Stimulated activated effector memory CD8-positive, alpha-beta T cell treated with anti-CD3 and anti-CD28 coated beads, Interleukin-12 subunit alpha, Interleukin-12 subunit beta, amount 100 ng/mL, for 72 hours (primary cell): Measurements from ENCODE around the gene CPT1C.

Experiments used
- ATAC-seq: fragments of 150-1000 bp; cut with Tn5 transposase; 2 replicates; pipeline ENCODE4 v1.10.0; 2021
- DNase-seq, 2 donors: peaks; one replicate each; pipeline ENCODE4 v3.0.0; 2021 to 2022; ENCODE audit warnings: low spot score in 2 of 2
- H3K27ac Mint-ChIP-seq: one replicate; pipeline ENCODE4 v1.8.0; 2022; ENCODE audit warnings: mild to moderate bottlenecking, mixed read lengths
- H3K36me3 Mint-ChIP-seq: one replicate; pipeline ENCODE4 v1.8.0; 2022; ENCODE audit warnings: mild to moderate bottlenecking, mixed read lengths
- H3K4me1 Mint-ChIP-seq: one replicate; pipeline ENCODE4 v1.8.0; 2022; ENCODE audit warnings: mixed read lengths
- H3K4me3 Mint-ChIP-seq: one replicate; pipeline ENCODE4 v1.8.0; 2022; ENCODE audit warnings: mild to moderate bottlenecking, mixed read lengths
- H3K9me3 Mint-ChIP-seq: one replicate; pipeline ENCODE4 v1.8.0; 2022; ENCODE audit warnings: mixed read lengths

The CPT1C gene

GRCh38 chr19:49672131-49672919 lies 18.6 kb upstream of the CPT1C start:
- Mint-ChIP-seq H3K36me3 (peaks cover 33% of the 10 kb centered on the region), H3K27ac (peak overlapping the region; percentile 68), H3K4me3 (no peak overlapping the region), H3K4me1 (peaks cover 28% of the 10 kb centered on the region), H3K9me3 (no peaks in the 10 kb centered on the region)
- ATAC-seq (peak; percentile 25), DNase-seq (peak; percentile 76 to 89)

GRCh38 chr19:49676136-49676783 lies 14.7 kb upstream of the CPT1C start:
- peaks cover 61% of the 10 kb centered on the region for H3K4me1 Mint-ChIP-seq
- no peaks in the 10 kb centered on the region for H3K9me3 Mint-ChIP-seq
- DNase-seq (no peak), ATAC-seq (peak; percentile 14)
- peak overlapping the region; percentile 99 for H3K27ac Mint-ChIP-seq
- peaks cover 57% of the 10 kb centered on the region for H3K36me3 Mint-ChIP-seq
- peak overlapping the region; percentile 93 for H3K4me3 Mint-ChIP-seq

GRCh38 chr19:49676784-49677230 lies 14.1 kb upstream of the CPT1C start:
- ATAC-seq (peak; percentile 87), DNase-seq (peak; percentile 92 to 99)
- peaks cover 61% of the 10 kb centered on the region for H3K4me1 Mint-ChIP-seq
- no peaks in the 10 kb centered on the region for H3K9me3 Mint-ChIP-seq
- H3K4me3 Mint-ChIP-seq = peak overlapping the region; percentile 93
- H3K36me3 Mint-ChIP-seq = peaks cover 60% of the 10 kb centered on the region
- peak overlapping the region; percentile 99 for H3K27ac Mint-ChIP-seq

- Mint-ChIP-seq H3K9me3 (no peaks in the 10 kb centered on the region), H3K4me1 (peaks cover 61% of the 10 kb centered on the region), H3K27ac (peak within 1 kb of the TSS; percentile 99), H3K36me3 (peaks cover 60% of the 10 kb centered on the region), H3K4me3 (peak within 1 kb of the TSS; percentile 93)
- peak; percentile 6 for ATAC-seq
- peak; percentile 41 to 79 for DNase-seq
These were observed 13.6 kb upstream of the CPT1C start, which contains the start of gene PRMT1 for GRCh38 chr19:49677231-49677900. Gene PRMT1, plus strand, starts transcription at chr19:49677271. Its CDS starts 10 bp downstream, at chr19:49677281.

- peaks cover 61% of the 10 kb centered on the region for H3K4me1 Mint-ChIP-seq
- DNase-seq (peak; percentile 67 to 91), ATAC-seq (peak; percentile 20)
- peaks cover 66% of the 10 kb centered on the region for H3K36me3 Mint-ChIP-seq
- no peaks in the 10 kb centered on the region for H3K9me3 Mint-ChIP-seq
- H3K4me3 Mint-ChIP-seq = peak overlapping the region; percentile 93
- H3K27ac Mint-ChIP-seq = peak overlapping the region; percentile 99
These were observed 12.8 kb upstream of the CPT1C start for GRCh38 chr19:49677901-49678674.

- H3K27ac Mint-ChIP-seq = peak overlapping the region; percentile 99
- no peak for DNase-seq
- H3K4me3 Mint-ChIP-seq = peak overlapping the region; percentile 93
- H3K36me3 Mint-ChIP-seq = peaks cover 77% of the 10 kb centered on the region
- peaks cover 60% of the 10 kb centered on the region for H3K4me1 Mint-ChIP-seq
- H3K9me3 Mint-ChIP-seq = no peaks in the 10 kb centered on the region
- no peak for ATAC-seq
These were observed 11.7 kb upstream of the CPT1C start for GRCh38 chr19:49678985-49679770.

GRCh38 chr19:49679771-49680413 lies 11.0 kb upstream of the CPT1C start:
- H3K4me1 Mint-ChIP-seq = peaks cover 63% of the 10 kb centered on the region
- no peaks in the 10 kb centered on the region for H3K9me3 Mint-ChIP-seq
- peak overlapping the region; percentile 84 for H3K27ac Mint-ChIP-seq
- ATAC-seq = no peak
- H3K36me3 Mint-ChIP-seq = peaks cover 84% of the 10 kb centered on the region
- DNase-seq = no peak
- H3K4me3 Mint-ChIP-seq = peak overlapping the region; percentile 93

GRCh38 chr19:49680421-49681351 lies 10.2 kb upstream of the CPT1C start:
- H3K9me3 Mint-ChIP-seq = no peaks in the 10 kb centered on the region
- peaks cover 66% of the 10 kb centered on the region for H3K4me1 Mint-ChIP-seq
- peak overlapping the region; percentile 93 for H3K4me3 Mint-ChIP-seq
- H3K36me3 Mint-ChIP-seq = peaks cover 92% of the 10 kb centered on the region
- ATAC-seq = peak; percentile 17
- peak overlapping the region; percentile 84 for H3K27ac Mint-ChIP-seq
- DNase-seq = peak; percentile 99

- peaks cover 94% of the 10 kb centered on the region for H3K36me3 Mint-ChIP-seq
- no peak overlapping the region for H3K27ac Mint-ChIP-seq
- DNase-seq (no peak), ATAC-seq (no peak)
- no peaks in the 10 kb centered on the region for H3K9me3 Mint-ChIP-seq
- peaks cover 59% of the 10 kb centered on the region for H3K4me1 Mint-ChIP-seq
- H3K4me3 Mint-ChIP-seq = peak overlapping the region; percentile 19
These were observed 9.1 kb upstream of the CPT1C start for GRCh38 chr19:49681830-49682229.

- Mint-ChIP-seq H3K9me3 (no peaks in the 10 kb centered on the region), H3K36me3 (peaks cover 94% of the 10 kb centered on the region), H3K4me3 (peak overlapping the region; percentile 19), H3K4me1 (peaks cover 59% of the 10 kb centered on the region), H3K27ac (no peak overlapping the region)
- DNase-seq (no peak), ATAC-seq (no peak)
These were observed 8.6 kb upstream of the CPT1C start for GRCh38 chr19:49682274-49682673.

- Mint-ChIP-seq H3K36me3 (peaks cover 92% of the 10 kb centered on the region), H3K4me3 (no peak overlapping the region), H3K4me1 (peaks cover 52% of the 10 kb centered on the region), H3K27ac (peak overlapping the region; percentile 26), H3K9me3 (no peaks in the 10 kb centered on the region)
- ATAC-seq (no peak), DNase-seq (no peak)
These were observed 7.1 kb upstream of the CPT1C start for GRCh38 chr19:49683814-49684250.

- H3K27ac Mint-ChIP-seq = no peak overlapping the region
- no peaks in the 10 kb centered on the region for H3K9me3 Mint-ChIP-seq
- peaks cover 51% of the 10 kb centered on the region for H3K4me1 Mint-ChIP-seq
- ATAC-seq (no peak), DNase-seq (no peak)
- peaks cover 94% of the 10 kb centered on the region for H3K36me3 Mint-ChIP-seq
- H3K4me3 Mint-ChIP-seq = no peak overlapping the region
These were observed 6.5 kb upstream of the CPT1C start for GRCh38 chr19:49684251-49684982.
